H1 (cell line): ENCODE data around the gene ARHGAP10.

Experiments
- ATF3 ChIP-seq: IDR thresholded peaks from 2 replicates; pipeline ENCODE4 v1.6.1; 2011; ENCODE audit warnings: low read depth, mild to moderate bottlenecking, low read length; ENCODE audit not compliant: insufficient read depth
- EZH2 ChIP-seq: fragments of 200-600 bp; sonication (generic); IDR thresholded peaks from 2 replicates; pipeline ENCODE4 v1.7.1; 2012; ENCODE audit warnings: low read depth, mild to moderate bottlenecking, moderate library complexity, low read length, inconsistent platforms; ENCODE audit not compliant: severe bottlenecking
- NRF1 ChIP-seq: IDR thresholded peaks from 2 replicates; pipeline ENCODE4 v1.6.1; 2011; ENCODE audit warnings: mild to moderate bottlenecking, low read depth, low read length, improper control_type of control experiment
- POU5F1 ChIP-seq: IDR thresholded peaks from 2 replicates; pipeline ENCODE4 v1.6.1; 2011; ENCODE audit warnings: low read depth, mild to moderate bottlenecking, low read length, moderate library complexity
- TAF7 ChIP-seq: optimal IDR thresholded peaks from 2 replicates; pipeline ENCODE3; 2011; ENCODE audit warnings: low read depth, mild to moderate bottlenecking, inconsistent platforms, low read length, moderate library complexity, borderline replicate concordance

- TF ChIP-seq EZH2 (no peak), TAF7 (no peak), POU5F1 (no peak), ATF3 (no peak), NRF1 (no peak)
These were observed 335.5 kb downstream of the ARHGAP10 start for GRCh38 chr4:148067301-148067916.
